VCaP (cell line): Measurements from ENCODE around the gene ZNF367.

Experiments used
- H3K27ac ChIP-seq: fragments of 450-650 bp; 2 replicates; pipeline ENCODE4 v1.5.1; 2017
- TF ChIP-seq, protein P1 (sequence below): fragments of 450-650 bp; conservative IDR thresholded peaks from 2 replicates; pipeline ENCODE4 v1.5.1; 2017; ENCODE audit warnings: mild to moderate bottlenecking, moderate library complexity

The ZNF367 gene

DNA sequence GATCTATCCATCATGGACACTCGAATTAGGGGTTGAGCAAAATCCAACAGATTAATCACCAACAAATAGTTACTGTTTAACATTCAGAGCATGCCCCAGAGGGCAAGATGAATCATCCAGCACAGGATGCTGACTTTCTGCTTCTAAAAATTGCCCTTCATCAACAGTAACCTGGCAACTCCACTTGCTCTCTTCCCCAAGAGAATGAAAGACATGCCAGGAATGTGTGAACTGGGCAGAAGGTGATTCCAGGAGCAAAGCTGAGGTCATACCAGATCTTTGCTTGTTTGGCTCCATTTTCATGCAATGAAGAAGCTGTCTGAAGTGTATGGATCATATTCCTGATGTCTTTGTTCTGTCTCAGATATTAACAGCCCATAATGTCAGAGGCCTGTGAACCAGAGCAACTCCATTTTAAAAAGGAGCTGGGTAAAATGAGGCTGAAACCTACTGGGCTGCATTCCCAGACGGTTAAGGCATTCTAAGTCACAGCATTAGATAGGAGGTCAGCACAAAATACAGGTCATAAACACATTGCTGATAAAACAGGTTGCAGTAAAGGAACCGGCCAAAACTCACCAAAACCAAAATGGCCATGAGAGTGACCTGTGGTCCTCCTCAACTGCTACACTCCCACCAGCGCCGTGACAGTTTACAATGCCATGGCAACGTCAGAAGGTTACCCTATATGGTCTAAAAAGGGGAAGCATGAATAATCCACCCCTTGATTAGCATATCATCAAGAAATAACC lies 2.5 kb upstream of the ZNF367 start:
- H3K27ac ChIP-seq, result no peak overlapping the region
- TF ChIP-seq, protein P1, sequence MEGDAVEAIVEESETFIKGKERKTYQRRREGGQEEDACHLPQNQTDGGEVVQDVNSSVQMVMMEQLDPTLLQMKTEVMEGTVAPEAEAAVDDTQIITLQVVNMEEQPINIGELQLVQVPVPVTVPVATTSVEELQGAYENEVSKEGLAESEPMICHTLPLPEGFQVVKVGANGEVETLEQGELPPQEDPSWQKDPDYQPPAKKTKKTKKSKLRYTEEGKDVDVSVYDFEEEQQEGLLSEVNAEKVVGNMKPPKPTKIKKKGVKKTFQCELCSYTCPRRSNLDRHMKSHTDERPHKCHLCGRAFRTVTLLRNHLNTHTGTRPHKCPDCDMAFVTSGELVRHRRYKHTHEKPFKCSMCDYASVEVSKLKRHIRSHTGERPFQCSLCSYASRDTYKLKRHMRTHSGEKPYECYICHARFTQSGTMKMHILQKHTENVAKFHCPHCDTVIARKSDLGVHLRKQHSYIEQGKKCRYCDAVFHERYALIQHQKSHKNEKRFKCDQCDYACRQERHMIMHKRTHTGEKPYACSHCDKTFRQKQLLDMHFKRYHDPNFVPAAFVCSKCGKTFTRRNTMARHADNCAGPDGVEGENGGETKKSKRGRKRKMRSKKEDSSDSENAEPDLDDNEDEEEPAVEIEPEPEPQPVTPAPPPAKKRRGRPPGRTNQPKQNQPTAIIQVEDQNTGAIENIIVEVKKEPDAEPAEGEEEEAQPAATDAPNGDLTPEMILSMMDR, result no peak

- H3K27ac ChIP-seq, result peak overlapping the region; percentile 82
Observed at GRCh38 chr9:96419691-96419969, 1.5 kb upstream of the ZNF367 start.

DNA sequence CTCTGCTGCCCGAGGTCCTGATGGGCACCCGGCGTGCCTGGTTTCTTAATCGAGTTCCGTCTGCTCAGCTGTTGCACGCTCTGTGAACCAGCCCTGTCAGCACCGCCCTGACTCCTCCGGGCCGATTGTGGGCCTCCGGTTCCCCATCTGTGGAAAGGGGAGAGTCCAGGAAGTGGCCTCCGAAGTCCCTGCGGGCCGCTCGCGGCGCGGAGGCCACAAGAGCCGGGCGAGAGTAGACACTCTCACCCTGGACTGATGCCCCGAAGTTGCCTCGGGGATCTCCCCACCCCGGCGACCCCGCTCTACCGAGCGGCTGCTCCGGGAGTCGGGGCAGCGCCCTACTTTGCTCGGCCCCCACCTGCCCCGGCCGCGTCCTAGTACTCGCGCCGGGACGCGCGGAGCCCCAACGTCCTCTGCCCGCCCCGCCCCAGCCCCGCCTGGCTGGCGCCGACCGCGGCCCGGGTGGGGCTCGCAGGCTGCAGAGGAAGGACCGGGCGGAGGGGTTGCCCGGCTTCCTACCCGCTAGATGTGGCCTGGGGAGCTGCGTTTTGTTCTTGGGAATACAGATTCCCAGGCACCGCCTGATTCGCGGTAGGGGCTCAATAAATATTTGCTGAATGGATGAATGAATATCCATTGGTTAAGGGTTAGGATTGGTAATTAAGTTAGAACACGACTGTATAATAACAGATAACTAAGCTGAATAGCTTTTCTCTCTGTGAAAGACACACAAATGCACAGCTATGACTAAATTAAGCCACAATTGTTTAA lies 935 bp upstream of the ZNF367 start:
- H3K27ac ChIP-seq, result peak overlapping the region; percentile 82
- TF ChIP-seq, protein P1, result no peak

More at GRCh38 chr9:96419691-96419969, 1.5 kb upstream of the ZNF367 start:
- TF ChIP-seq, protein P1, result no peak

DNA sequence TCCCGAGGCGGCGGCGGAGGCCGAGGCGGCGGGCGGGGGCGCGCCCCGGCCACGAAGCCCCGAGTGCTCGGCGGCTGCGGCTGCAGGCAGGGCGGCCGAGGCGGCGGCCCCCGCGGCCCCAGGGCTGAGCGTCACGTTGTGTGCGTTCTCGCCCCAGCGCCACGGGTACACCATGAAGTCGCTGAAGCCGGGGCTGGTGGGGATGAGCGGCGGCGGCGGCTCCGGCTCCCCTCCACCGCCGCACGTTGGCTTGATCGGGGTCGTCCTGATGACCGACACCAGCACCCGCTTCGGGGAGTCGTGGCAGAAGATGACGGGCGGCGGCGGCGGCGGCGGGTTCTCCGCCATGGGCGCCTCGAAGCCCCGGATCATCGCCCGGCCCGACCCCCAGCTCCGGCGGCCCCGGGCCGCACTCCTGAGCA lies 498 bp downstream of the ZNF367 start:
- TF ChIP-seq, protein P1, result no peak
- H3K27ac ChIP-seq, result peak overlapping the region; percentile 82

DNA sequence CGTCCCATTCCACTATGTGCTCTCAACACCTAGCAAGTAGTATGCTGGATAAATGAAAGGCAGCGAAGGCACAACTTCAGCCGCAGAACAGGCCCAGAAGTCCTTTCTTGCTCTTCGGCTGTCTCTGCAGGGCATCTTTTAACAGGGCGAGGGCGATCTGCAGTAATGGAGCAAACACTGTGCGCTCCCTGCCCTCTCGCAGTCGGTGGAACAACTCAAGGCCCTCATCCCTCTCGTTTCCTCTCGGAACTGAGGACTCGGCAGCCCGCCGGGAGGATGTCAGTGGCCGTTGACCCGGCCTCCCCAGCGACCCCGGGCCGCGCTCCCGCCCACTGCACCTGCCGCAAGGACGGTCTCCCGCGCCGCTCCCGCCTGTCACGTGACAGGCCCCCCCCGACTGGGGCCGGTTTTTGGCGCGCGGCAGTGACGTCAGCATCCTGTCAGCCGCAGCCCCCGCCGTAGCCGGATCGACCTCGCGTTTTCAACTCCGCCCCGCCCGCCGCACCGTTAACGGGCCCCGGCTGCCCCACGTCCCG lies 1.1 kb downstream of the ZNF367 start:
- TF ChIP-seq, protein P1, result no peak
- peak overlapping the region; percentile 82 for H3K27ac ChIP-seq

DNA sequence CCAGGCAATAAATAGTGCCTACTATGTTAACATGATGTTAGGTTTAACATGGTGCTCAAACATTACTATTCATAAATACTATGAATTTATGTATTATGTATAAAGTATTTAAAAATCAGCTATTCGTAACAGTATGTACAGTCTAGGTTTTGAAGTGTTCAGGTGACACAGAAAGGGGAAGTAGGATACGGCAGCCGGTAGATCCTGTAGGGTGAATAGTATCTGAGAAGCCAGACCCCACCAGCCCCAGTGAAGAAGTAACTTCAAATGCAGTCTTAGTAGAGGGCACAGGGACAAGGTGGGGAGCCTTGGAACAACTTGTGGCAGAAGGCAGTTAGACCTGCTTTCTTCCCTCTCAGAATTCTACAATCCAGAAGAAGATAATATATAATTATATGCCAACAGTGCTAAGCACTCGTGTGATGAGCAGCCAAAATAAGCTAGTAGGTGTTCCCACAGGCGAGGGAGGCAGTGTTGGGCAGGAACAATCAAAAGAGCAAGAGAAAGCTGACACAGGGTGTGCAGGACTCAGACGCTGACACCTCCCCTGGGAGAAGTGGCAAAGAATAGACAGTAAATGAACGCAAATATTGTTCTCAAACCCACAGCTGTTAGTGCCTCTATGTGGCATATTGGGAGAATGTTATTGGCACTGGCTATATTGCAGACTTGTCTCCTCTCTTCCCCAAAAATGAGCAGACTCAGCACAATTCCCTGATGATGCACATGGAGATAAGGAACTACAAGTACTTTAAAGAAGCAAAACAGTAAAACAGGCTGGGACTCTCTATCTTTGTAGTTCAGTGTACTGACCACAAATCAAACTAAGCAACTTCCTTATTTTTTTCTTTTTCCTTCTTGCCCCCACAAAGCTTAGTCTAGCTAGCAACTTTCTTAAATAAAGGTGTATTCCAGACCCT lies 4.6 kb downstream of the ZNF367 start:
- peak overlapping the region; percentile 57 for H3K27ac ChIP-seq
- TF ChIP-seq, protein P1, result no peak; the same call in 1 of the 2 replicates
